ENCODE data around the gene MUS81.
"Not testable (repeated sequence)": the region's sequence is repeated elsewhere in the genome, so short reads cannot be mapped to it uniquely, and the experiment has no call there.

The MUS81 gene

GRCh38 chr11:65860278-65861164, at the start of gene MUS81:
Gene MUS81, plus strand, starts transcription at chr11:65860433. Its CDS starts 321 bp downstream, at chr11:65860754.
- peak; percentile 95 for DNase-seq

GRCh38 chr11:65811764-65812475, 48.3 kb upstream of the MUS81 start:
- peak; percentile 61 for DNase-seq

GRCh38 chr11:65814131-65814985, 45.9 kb upstream of the MUS81 start:
- peak; percentile 97 for DNase-seq

- DNase-seq, result no peak
Measured at GRCh38 chr11:65814986-65815565, 45.2 kb upstream of the MUS81 start.

- peak; percentile 66 for DNase-seq
Measured at GRCh38 chr11:65816696-65817095, 43.5 kb upstream of the MUS81 start.

- peak; percentile 3 for DNase-seq
Measured at GRCh38 chr11:65817312-65817834, 42.9 kb upstream of the MUS81 start.

- peak; percentile 96 for DNase-seq
Measured at GRCh38 chr11:65817835-65818680, 42.2 kb upstream of the MUS81 start.

GRCh38 chr11:65821107-65821506, 39.1 kb upstream of the MUS81 start:
- DNase-seq, result peak; percentile 40

- DNase-seq, result no peak
Measured at GRCh38 chr11:65822776-65823528, 37.3 kb upstream of the MUS81 start.

GRCh38 chr11:65826984-65827735, 33.1 kb upstream of the MUS81 start:
- peak; percentile 24 for DNase-seq

- DNase-seq, result no peak
Measured at GRCh38 chr11:65829459-65829858, 30.8 kb upstream of the MUS81 start.

- DNase-seq, result not testable (repeated sequence)
Measured at GRCh38 chr11:65832231-65832630, 28.0 kb upstream of the MUS81 start.

GRCh38 chr11:65833297-65834030, 26.8 kb upstream of the MUS81 start, which contains the start of gene SNX32:
Gene SNX32, plus strand, starts transcription at chr11:65833963. Its CDS starts 103 bp downstream, at chr11:65834066.
- DNase-seq, result peak; percentile 96

GRCh38 chr11:65834202-65834601, 26.0 kb upstream of the MUS81 start:
- no peak for DNase-seq

- no peak for DNase-seq
Measured at GRCh38 chr11:65842144-65842543, 18.1 kb upstream of the MUS81 start.

- DNase-seq, result no peak
Measured at GRCh38 chr11:65843811-65844210, 16.4 kb upstream of the MUS81 start.

- DNase-seq, result no peak
Measured at GRCh38 chr11:65844231-65844872, 15.9 kb upstream of the MUS81 start.

GRCh38 chr11:65847746-65848145, 12.5 kb upstream of the MUS81 start:
- no peak for DNase-seq
